Fibroblast of mammary gland (primary cell): Measurements from ENCODE around the gene GASK1A.

Experiments
- DNase-seq: peaks from one replicate; pipeline ENCODE4 v3.0.0-alpha.2; 2010; ENCODE audit warnings: low read depth
- H3K4me3 ChIP-seq: 2 replicates; pipeline ENCODE4 v1.5.1; 2011; ENCODE audit warnings: low read depth, mild to moderate bottlenecking, low read length, moderate library complexity; ENCODE audit not compliant: control insufficient read depth
- TF ChIP-seq, protein P1 (sequence below): conservative IDR thresholded peaks from 2 replicates; pipeline ENCODE4 v1.5.1; 2011; ENCODE audit warnings: low read depth, low read length, inconsistent platforms; ENCODE audit not compliant: control insufficient read depth, insufficient read depth

GASK1A gene

DNA sequence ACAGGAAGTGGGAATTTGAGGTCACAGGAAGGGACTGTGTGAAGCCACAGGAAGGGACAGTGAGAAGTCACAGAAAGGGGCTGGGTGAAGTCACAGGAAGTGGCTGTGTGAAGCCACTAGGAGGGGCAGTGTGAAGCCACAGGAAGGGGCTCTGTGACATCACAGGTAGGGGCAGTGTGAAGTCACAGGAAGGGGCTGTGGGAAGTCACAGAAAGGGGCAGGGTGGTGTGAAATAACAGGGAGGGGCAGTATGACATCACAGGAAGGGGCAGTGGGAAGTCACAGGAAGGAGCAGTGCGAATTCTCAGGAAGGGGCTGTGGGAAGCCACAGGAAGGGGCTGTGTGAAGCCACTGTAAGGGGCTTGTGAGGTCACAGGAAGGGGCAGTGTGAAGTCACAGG, 35.8 kb downstream of the GASK1A start:
- no peak for DNase-seq
- H3K4me3 ChIP-seq: no peak overlapping the region
- TF ChIP-seq, protein P1, sequence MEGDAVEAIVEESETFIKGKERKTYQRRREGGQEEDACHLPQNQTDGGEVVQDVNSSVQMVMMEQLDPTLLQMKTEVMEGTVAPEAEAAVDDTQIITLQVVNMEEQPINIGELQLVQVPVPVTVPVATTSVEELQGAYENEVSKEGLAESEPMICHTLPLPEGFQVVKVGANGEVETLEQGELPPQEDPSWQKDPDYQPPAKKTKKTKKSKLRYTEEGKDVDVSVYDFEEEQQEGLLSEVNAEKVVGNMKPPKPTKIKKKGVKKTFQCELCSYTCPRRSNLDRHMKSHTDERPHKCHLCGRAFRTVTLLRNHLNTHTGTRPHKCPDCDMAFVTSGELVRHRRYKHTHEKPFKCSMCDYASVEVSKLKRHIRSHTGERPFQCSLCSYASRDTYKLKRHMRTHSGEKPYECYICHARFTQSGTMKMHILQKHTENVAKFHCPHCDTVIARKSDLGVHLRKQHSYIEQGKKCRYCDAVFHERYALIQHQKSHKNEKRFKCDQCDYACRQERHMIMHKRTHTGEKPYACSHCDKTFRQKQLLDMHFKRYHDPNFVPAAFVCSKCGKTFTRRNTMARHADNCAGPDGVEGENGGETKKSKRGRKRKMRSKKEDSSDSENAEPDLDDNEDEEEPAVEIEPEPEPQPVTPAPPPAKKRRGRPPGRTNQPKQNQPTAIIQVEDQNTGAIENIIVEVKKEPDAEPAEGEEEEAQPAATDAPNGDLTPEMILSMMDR: no peak

GRCh38 chr3:43015572-43015971, 36.5 kb downstream of the GASK1A start:
- no peak for DNase-seq
- no peak overlapping the region for H3K4me3 ChIP-seq
- TF ChIP-seq, protein P1: no peak

GRCh38 chr3:43015991-43016865, 37.1 kb downstream of the GASK1A start:
- no peak for DNase-seq
- TF ChIP-seq, protein P1: no peak
- no peak overlapping the region for H3K4me3 ChIP-seq

GRCh38 chr3:43017004-43017403, 37.9 kb downstream of the GASK1A start:
- no peak for DNase-seq
- TF ChIP-seq, protein P1: no peak

DNA sequence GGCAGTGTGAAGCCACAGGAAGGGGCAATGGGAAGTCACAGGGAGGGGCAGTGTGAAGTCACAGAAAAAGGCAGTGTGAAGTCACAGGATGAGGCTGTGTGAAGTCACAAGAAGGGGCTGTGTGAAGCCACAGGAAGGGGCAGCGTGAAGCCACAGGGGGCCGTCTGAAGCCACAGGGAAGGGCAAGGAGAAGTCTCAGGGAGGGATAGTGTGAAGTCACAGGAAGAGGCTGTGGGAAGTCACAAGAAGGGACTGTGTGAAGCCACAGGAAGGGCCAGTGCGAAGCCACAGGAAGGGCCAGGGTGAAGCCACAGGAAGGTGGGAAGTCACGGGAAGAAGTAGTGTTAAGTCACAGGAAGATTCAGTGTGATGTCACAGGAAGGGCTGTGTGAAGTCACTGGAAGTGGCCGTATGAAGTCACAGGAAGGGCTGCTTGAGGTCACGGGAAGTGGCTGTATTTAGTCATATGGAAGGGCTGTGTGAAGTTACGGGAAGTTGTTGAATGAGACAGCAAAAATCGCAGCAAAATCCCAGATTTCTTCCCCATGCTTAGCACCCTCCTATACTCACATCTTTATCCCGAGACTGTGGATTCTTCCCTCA, 38.6 kb downstream of the GASK1A start:
- TF ChIP-seq, protein P1: no peak
- no peak for DNase-seq

More at GRCh38 chr3:43017004-43017403, 37.9 kb downstream of the GASK1A start:
- no peak overlapping the region for H3K4me3 ChIP-seq

GRCh38 chr3:43018246-43018645, 39.1 kb downstream of the GASK1A start:
- TF ChIP-seq, protein P1: no peak
- DNase-seq: no peak
- no peak overlapping the region for H3K4me3 ChIP-seq

More for the DNA sequence above, 38.6 kb downstream of the GASK1A start:
- H3K4me3 ChIP-seq: no peak overlapping the region
